Measurements from ENCODE around the gene AGRN.
"Not testable (repeated sequence)": the region's sequence is repeated elsewhere in the genome, so short reads cannot be mapped to it uniquely, and the experiment has no call there.

The AGRN gene

DNA sequence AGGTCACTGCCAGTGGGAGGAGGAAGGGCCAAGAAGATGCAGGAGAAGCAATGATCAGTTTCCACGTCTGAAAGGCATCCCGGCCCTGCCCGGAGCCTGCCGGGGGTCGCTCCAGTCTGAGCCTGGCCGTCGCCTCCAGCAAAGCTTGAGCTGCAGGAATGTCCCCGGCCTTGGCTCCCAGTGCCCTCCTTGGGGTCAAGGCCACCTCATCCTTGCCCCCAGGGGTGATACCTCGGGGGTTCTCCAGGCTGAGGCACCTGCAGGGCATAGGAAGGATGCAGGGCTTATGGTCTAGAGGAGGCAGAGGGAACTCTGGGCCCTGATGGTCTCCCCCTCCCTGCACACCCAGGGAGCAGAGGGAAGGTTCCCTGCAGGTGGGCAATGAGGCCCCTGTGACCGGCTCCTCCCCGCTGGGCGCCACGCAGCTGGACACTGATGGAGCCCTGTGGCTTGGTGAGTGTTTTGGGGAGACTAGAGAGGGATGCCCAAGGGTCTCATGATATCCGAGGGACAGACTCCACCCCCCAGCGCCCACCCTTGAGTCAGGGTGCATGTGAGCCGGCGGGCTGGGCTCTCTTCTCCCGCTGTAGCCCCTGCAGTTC, 34.3 kb downstream of the AGRN start:
- DNase-seq = no peak

DNA sequence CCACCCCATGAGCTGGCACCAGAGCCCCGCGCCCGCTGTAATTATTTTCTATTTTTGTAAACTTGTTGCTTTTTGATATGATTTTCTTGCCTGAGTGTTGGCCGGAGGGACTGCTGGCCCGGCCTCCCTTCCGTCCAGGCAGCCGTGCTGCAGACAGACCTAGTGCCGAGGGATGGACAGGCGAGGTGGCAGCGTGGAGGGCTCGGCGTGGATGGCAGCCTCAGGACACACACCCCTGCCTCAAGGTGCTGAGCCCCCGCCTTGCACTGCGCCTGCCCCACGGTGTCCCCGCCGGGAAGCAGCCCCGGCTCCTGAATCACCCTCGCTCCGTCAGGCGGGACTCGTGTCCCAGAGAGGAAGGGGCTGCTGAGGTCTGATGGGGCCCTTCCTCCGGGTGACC, 35.1 kb downstream of the AGRN start:
- DNase-seq = no peak

DNA sequence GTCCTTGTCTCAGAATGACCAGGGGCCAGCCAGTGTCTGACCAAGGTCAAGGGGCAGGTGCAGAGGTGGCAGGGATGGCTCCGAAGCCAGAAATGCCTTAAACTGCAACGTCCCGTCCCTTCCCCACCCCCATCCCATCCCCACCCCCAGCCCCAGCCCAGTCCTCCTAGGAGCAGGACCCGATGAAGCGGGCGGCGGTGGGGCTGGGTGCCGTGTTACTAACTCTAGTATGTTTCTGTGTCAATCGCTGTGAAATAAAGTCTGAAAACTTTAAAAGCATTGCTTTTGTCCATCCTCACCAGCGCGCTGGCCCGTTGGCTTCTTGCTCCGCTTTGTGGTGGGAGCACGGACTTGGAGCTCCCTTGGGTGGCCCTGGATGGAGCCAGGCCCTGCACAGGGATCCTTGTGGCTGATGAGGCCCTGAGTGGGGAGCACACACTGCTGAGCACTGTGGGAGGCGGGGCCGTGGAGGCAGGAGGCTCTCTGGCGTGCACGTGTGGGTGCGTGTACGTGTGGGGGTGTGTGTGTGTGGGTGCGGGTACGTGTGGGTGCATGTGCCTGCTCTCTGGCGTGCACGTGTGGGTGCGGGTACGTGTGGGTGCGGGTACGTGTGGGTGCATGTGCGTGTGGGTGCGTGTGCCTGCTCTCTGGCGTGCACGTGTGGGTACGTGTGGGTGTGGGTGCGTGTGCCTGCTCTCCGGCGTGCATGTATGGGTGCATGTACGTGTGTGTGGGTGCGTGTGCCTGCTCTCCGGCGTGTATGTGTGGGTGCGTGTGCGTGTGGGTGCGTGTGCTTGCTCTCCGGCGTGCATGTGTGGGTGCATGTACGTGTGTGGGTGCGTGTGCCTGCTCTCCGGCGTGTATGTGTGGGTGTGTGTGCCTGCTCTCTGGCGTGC, 36.2 kb downstream of the AGRN start:
- no peak for DNase-seq

DNA sequence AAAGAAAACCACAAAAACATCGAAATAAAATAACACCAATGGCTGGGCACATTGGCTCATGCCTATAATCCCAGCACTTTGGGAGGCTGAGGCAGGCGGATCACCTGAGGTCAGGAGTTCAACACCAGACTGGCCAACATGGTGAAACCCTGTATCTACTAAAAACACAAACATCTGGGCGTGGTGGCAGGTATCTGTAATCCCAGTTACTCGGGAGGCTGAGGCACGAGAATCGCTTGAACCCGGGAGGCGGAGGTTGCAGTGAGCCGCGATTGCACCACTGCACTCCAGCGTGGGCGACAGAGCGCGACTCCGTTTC, 37.8 kb downstream of the AGRN start:
- not testable (repeated sequence) for DNase-seq

DNA sequence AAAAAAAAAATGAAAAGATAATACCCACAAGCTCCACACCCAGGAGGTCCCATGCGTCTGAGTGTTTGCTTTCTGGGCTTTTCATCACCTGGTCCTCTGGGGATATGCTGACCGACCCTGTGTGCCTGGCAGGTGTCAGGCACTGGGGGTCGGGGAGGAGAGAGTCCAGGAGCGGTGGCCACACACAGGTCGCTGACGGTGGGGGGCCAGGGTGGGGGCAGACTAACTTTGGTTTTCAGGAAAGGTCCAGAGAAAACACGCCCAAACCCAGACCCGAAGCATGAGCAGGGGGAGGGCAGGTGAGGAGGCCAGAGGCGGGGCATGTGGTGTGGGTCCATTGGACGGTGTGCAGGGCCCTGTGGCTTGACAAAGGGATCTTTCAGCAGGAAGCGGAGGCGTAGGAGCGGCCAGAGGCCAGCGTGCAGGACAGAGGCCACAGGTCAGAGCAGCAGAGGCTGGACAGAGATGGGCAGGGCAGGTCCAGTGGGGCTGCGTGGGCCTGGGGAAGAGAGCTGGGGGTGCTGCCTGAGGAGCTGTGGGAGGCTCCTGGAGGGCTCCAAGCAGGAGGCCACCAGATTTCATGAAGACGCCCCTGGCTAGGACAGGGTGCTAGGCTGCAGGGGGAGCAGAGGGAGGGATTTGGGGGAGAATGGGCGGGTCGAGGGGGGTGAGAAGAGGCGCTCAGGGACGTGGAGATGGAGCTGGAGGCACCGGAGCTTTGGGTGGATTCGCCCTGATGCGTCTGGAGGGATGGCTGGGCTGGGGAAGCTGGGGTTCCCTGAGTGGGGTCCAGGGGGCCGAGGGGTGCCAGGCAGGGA, 38.4 kb downstream of the AGRN start:
- DNase-seq = no peak

DNA sequence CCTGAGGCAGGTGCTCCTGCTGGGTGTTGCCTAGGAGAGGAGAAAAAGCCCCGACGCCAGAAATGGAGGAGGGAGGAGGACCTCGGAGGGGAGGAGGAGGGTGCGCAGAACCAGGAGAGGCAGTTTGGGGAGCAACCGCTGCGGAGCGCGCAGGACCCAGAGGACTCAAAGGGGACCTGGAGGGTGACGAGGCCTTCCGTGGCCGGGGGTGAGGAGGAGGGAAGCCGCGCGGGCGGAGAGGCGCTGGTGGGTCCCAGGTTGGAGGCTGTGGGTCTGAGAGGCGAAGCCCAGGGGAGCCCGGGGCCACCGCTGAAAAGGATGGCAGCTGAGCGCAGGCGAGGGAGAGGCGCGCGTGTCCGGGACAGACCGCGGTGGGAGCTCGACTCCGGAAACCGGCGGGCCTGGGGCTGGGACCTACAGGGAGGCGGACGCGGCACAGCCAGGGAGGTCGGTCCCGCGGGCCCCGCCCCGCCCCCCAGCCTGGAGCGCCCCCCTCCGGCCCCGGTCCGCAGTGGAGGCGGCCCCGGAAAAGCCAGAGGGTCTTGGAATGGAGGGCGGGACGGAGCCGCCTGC, 39.1 kb downstream of the AGRN start:
- peak; percentile 50 for DNase-seq

DNA sequence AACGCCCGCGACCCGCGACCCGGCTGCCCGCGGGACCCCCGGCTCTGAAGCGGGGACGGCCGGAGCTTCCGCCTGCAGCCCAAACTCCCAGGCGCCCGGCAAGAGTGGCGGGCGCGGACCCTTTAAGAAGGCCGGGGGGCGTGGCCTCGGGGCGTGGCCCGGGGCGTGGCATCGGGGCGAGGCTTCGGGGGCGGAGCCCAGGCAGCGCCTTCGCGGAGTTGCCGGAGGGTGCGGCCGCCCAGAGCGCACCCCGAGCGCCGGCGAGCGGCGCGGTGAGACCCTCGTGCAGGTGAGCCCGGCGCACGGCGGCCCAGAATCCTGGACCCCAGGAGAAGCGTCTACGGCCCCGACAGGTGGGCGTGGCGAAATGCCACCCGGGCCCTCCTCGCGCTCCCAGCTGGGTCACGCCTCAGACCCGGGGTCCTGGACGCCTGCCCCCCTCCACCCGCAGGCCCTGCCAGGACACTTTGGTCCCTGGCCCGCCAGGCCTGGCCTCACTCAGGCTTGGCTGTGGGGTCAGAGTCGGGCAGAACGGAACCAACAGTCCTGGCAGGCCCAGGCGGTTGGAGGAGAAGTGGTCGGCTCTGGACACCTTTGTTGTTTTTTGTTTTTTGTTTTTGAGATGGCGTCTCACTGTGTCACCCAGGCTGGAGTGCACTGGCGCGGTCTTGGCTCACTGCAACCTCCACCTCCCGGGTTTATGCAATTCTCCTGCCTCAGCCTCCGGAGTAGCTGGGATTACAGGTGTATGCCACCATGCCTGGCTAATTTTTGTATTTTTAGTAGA, 39.8 kb downstream of the AGRN start:
- DNase-seq = peak; percentile 92

DNA sequence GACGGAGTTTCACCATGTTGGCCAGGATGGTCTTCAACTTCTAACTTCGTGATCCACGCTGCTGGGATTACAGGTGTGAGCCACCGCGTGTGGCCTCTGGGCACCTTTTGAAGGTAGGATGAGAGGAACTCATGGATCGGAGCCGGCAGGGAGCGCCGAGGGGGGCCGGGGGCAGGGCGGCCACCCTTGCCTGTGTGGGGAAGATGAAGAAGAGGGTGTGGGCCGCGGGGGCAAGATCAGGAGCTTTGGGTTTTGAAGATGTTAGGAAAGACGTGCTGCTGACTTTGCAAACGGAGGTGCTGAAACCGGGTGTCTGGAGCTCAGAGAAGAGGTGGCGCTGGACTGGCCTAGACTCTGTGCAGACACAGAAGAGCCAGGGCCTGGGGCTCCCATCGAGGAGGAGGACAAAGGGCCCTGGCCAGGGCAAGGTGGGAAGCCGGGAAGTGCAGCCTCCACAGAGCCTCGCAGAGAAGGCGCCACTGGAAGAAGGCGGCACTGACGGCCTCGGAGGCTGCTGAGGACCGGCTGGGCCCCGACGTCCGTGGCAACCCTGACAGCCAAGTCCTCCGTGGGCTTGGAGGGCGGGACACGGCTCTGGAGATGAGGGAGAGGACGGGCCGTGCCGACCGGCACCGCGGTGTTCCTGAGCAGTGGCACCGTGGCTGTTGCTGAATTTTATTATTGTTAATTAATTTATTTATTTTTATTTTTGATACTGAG, 40.5 kb downstream of the AGRN start:
- DNase-seq = no peak

DNA sequence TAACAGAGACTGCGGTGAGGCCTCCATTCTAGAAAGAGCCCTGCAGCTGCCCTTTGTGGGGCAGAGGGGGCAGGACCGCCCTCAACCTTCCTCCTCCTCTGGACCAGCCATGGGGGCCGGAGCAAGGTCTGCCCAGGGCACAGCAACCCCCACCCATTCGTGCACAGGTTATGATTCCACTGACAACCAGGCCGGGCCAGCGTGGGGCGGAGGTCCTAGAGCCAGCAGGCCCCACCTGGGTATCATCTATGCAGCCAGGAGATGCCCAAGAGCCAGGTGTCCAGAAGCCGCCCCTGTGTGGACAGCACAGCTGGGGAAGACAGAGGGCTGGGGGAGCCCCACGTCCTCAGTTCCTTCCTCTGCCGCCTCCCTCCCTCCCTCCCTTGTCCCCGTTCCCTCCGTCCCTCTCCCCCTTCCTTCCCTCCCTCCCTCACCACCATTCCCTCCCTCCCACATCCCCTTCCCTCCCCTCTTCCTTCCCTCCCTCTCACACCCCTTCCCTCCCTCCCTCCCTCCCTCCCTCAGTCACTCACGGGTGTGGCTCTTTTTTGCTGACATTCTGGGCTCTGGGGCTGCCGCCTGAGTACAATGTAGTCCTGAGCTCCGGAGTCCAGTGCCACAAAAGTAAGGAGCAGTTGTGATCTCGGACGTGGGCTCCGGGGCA, 41.9 kb downstream of the AGRN start:
- DNase-seq = no peak

DNA sequence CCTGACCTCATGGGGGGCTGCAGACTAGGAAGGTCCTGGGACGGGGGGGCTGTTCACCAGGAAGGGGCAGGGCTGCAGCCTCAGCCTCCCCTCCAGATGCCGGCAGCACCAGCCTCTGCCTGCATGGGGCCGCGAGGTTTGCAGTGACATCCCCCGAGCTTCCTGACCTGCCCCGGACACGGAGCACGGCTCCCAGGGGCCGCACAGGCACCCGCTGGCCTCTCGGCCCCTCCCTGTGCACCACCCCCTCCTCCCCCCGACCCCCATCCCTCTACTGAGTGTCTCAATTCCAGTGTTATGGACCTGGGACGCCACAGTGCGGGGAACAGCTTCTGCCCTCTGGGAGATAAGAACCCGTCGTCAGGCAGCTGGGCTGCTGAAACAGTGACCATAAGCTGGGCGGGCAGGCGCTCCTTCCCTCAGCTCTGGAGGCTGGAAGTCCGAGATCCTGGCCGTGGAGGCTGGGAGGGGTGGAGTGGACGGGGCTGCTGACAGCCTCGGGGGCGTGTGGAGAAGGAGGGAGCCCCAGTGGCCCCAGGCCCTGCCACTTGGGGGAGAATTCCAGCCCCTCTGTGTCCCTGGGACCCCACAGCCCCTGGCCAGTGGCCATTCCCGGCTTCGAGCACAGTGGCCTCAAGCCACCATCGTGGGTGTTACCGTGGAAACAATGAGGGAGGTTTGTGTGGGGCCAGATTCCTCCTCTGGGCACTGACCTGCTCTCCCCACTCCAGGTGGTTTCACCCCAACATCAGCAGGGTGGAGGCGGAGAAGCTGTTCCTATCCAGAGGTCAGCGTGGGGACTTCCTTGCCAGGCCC, 42.6 kb downstream of the AGRN start:
- no peak for DNase-seq

DNA sequence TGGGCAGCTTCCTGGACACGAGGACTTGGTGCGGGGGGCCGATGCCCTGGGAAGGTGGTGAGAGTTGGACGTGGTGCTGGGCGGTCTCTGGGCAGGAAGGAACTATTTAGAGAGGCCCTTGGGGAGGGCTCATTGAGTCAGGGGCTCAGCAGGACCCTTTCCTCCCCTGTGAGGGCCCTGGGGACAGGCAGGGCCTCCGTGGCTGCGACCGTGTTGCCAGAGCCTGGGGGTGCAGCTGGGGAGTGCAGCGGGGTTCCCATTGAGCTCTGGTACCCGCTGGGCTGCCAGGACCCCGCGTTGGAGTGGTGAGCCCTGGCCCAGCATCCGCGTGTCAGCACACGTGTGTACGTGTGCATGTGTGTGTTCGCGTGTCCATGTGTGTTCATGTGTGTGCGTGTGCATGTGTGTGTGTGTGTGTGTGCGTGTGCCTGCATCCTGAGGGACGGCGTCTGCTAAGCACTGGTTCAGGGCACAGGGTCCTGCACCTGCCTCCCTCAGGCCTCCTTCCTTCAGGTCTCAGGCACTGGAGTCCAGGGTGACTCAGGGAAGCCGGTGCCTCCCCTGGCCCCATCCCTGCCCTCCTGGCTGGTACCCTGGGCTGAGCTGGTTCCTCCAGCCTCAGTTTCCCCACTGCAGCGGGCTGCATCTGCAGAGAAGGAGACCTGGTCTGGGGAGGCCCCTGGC, 43.5 kb downstream of the AGRN start:
- DNase-seq = no peak

DNA sequence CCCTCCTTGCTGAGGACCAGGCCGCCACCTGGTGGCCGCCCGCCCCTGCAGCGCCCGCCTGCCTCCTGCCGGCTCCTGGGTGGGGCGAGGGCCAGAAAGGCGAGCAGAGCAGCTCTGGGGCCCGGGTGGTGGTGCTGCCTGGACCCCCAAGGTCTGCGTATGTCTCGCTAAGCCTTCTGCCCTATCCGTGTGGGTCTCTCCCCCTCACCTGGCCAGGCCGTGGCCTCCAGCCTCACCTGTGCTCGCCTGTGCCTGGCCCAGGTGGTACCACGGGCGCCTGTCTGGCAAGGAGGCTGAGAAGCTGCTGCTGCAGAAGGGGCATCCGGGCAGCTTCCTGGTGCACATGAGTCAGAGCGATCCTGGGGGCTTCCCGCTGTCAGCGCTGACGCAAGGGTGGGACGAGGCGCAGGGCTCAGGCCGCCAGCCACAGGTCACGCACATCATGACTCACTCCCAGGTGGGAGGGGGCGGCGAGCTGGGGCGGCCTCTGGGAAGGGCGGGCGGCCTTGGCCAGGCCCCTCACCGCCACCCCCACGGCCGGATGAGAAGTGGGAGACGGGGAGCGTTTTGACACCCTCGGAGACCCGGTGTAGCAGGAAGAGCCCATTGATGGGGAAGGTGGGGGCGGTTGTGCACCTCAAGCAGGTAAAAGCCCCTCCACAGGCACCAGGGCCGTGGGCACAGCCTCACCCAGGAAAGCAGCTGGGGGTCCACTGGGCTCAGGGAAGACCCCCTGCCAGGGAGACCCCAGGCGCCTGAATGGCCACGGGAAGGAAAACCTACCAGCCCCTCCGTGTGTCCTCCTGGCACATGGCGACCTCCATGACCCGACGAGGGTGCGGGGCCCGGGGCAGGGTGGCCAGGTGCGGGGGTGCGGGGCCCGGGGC, 44.3 kb downstream of the AGRN start:
- peak; percentile 85 for DNase-seq

DNA sequence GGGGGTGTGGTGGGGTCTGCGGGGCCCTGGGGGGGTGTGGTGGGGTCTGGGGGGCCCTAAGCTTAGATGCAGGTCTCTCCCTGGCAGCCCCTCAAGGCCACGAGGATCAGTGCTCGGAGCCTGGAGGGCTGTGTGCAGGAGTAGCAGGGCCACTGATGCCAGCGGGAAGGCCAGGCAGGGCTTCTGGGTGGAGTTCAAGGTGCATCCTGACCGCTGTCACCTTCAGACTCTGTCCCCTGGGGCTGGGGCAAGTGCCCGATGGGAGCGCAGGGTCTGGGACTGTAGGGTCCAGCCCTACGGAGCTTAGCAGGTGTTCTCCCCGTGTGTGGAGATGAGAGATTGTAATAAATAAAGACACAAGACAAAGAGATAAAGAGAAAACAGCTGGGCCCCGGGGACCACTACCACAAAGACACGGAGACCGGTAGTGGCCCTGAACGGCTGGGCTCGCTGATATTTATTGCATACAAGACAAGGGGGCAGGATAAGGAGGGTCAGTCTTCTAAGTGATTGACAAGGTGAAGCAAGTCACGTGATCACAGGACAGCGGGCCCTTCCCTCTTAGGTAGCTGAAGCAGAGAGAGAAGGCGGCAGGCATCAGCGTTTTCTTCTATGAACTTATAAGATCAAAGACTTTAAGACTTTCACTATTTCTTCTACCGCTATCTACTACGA, 45.5 kb downstream of the AGRN start:
- no peak for DNase-seq

DNA sequence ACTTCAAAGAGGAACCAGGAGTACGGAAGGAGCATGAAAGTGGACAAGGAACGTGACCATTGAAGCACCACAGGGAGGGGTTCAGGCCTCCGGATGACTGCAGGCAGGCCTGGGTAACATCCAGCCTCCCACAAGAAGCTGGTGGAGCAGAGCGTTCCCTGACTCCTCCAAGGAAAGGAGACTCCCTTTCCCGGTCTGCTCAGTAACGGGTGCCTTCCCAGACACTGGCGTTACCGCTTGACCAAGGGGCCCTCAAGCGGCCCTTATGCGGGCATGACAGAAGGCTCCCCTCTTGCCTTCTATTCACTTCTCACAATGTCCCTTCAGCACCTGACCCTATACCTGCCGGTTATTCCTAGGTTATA, 46.0 kb downstream of the AGRN start:
- DNase-seq = not testable (repeated sequence)

DNA sequence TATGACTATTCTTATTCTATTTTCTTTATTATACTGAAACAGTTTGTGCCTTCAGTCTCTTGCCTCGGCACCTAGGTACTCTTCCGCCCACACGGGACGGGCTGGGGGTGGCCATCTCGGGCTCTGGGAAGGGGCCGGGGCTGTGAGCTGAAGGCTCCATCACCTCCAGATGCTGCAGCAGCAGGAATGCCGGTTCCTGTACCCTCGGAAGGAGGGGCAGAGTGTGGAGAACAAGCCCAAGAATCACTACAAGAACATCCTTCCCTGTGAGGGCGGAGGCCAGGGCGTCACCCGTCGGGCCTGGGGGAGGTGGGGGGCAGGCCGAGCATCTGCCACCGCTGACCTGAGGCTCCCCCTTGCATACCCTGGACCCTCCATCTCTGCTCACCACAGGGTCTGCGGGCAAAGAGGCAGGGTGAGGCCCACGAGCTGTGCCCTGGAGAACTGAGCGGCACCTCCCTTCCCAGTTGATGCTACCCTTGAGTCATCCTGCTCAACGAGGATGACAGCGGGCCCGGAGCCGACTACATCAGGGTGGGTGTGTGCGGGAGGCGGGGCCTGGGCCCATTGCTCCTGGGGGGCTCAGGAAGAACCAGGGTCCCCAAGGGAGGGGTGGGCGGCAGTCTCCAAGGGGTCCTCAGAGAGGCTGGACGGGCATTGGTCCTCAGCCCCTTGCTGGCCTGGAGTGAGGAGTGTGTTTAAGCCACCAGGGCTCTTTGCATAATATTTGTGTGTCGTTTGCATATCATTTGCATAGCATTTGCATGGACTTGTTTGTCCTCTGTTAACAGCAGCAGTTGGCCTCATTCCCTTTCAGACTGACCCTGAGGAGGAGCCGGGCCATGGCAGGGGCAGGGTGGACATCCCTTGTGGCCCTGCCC, 46.7 kb downstream of the AGRN start:
- DNase-seq = peak; percentile 15

DNA sequence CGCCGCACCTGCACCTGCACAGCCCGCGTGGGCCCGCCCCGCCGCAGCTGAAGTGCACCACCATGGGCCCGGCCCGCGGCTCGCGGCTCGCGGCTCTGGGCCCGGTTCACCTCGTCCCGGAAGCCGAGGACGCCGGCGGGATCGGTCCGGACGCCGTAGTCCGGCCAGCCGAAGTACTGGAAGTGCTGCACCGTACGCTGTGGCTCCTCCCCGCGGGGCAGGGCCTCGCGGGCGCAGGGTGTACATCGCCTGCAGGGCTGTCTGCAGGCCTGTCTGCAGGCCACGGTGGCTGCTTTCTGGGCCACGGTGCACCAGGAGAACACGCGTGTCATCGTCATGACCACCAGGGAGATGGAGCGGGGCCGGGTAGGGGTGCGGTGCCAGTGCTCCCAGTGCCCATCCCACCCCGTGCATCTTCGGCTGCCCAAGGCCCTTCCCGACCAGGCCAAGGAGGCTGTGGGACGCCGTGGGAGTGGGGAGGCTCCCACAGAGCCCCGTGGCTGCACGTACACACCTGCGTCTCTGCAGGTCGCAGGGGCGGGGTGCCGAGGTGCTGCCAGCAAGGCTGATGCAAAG, 47.5 kb downstream of the AGRN start:
- DNase-seq = no peak

All from CD4-positive, alpha-beta T cell treated with Interleukin-17A for 4 hours (primary cell).